Thoracic aorta (tissue), 2 donors: ENCODE results near the gene PTPRM. TPM values are rescaled to one million over a fixed set of nuclear protein-coding genes. Genes with fewer than 3 reads are reported as not detected.

Experiments
- ATAC-seq: fragments of 150-250 bp; one replicate; pipeline ENCODE4 v1.8.0; 2017; ENCODE audit warnings: low read depth; ENCODE audit not compliant: insufficient number of reproducible peaks, low FRiP score
- DNase-seq: peaks from one replicate; pipeline ENCODE4 v3.0.0-alpha.2; 2020; ENCODE audit warnings: low spot score
- H3K27ac ChIP-seq, 2 donors: fragments of 200-600 bp; sonication (generic); 1 replicate in 1 of 2; 2 replicates in 1 of 2; pipeline ENCODE4 v1.5.1; 2016; ENCODE audit warnings: mild to moderate bottlenecking in 2 of 2, moderate library complexity in 2 of 2
- H3K27me3 ChIP-seq: fragments of 200-600 bp; sonication (generic); replicated peaks from 2 replicates; pipeline ENCODE4 v1.6.0; 2016; ENCODE audit warnings: mild to moderate bottlenecking; ENCODE audit not compliant: insufficient read depth
- H3K36me3 ChIP-seq: fragments of 200-600 bp; sonication (generic); one replicate; pipeline ENCODE4 v1.5.1; 2016
- H3K4me1 ChIP-seq, 2 donors: fragments of 200-600 bp; sonication (generic); 1 replicate in 1 of 2; 2 replicates in 1 of 2; pipeline versions ENCODE4 v1.5.1 to v1.6.0; 2016; ENCODE audit warnings: low read depth in 2 of 2, mild to moderate bottlenecking in 1 of 2; ENCODE audit not compliant: control insufficient read depth in 1 of 2
- H3K4me3 ChIP-seq: fragments of 200-600 bp; sonication (generic); 2 replicates; pipeline ENCODE4 v1.5.1; 2016; ENCODE audit warnings: mild to moderate bottlenecking
- H3K9me3 ChIP-seq: fragments of 200-600 bp; sonication (generic); 2 replicates; pipeline ENCODE4 v1.5.1; 2016
- total RNA-seq, 2 donors: library from RNA; depleted of rRNA; stranded (reverse); fragments of >200 nt; gene quantifications; one replicate each; pipeline versions ENCODE4 v1.1.0 to v1.2.3, GENCODE V29; 2016
- TF ChIP-seq, protein P1 (sequence below): fragments of 200-600 bp; sonication (generic); IDR thresholded peaks from one replicate; pipeline ENCODE4 v1.5.1; 2019; ENCODE audit warnings: antibody characterized with exemption

Gene PTPRM
- total RNA-seq, 2 donors from 2014 or later = 90.3 to 102 TPM

DNA sequence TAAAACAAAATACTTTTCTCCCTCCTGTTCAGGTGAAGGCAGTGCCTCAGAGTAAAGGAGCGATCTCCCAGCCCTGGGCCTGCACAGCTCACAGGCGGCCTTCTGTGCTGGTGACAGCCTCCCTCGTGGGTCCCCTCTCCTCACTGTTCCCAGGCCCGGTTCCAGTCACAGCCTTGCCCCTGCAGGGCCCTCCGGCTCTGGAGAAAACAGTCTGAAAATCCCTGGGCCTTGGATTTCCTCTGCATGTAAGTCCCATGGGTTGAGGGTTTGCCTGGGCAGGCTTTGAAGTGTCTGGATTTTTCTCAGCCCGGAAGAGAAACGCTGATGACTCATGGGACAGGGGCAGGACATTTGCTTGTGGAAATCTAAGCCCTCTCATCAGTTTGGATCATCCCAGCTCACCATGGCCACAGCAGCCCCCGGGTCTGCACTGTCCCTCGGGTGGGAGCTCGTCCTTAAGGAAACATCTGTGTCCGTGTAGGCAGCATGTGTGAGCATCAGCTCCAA lies 856.0 kb downstream of the PTPRM start:
- ATAC-seq (no peak), DNase-seq (no peak)
- no peak overlapping the region for H3K27ac ChIP-seq
- H3K9me3 ChIP-seq = no peaks in the 10 kb centered on the region
- no peaks in the 10 kb centered on the region for H3K4me1 ChIP-seq
- no peaks in the 10 kb centered on the region for H3K27me3 ChIP-seq
- no peak overlapping the region for H3K4me3 ChIP-seq
- no peaks in the 10 kb centered on the region for H3K36me3 ChIP-seq
- TF ChIP-seq, protein P1, sequence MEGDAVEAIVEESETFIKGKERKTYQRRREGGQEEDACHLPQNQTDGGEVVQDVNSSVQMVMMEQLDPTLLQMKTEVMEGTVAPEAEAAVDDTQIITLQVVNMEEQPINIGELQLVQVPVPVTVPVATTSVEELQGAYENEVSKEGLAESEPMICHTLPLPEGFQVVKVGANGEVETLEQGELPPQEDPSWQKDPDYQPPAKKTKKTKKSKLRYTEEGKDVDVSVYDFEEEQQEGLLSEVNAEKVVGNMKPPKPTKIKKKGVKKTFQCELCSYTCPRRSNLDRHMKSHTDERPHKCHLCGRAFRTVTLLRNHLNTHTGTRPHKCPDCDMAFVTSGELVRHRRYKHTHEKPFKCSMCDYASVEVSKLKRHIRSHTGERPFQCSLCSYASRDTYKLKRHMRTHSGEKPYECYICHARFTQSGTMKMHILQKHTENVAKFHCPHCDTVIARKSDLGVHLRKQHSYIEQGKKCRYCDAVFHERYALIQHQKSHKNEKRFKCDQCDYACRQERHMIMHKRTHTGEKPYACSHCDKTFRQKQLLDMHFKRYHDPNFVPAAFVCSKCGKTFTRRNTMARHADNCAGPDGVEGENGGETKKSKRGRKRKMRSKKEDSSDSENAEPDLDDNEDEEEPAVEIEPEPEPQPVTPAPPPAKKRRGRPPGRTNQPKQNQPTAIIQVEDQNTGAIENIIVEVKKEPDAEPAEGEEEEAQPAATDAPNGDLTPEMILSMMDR = no peak

DNA sequence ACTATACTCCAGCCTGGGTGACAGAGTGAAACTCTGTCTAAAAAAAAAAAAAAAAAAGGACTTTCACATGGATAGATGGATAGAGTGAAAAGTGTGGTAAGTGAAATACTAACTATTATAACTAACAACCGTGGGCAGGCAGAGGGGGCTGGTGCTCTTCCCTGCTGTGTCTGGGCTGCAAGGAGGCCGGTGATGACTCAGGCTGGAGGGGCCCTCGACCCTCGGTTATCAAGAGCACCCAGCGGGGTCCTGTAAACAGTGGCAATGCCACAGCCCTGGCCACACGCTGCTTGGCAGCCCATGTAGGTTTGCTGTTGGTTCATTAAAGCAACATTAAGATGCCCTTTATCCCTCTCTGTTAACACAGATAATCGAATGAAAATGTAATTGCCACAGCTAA lies 857.4 kb downstream of the PTPRM start:
- H3K27me3 ChIP-seq = no peaks in the 10 kb centered on the region
- no peaks in the 10 kb centered on the region for H3K9me3 ChIP-seq
- TF ChIP-seq, protein P1 = no peak
- H3K4me3 ChIP-seq = no peak overlapping the region
- H3K27ac ChIP-seq = no peak overlapping the region
- no peaks in the 10 kb centered on the region for H3K4me1 ChIP-seq
- ATAC-seq = no peak
- H3K36me3 ChIP-seq = no peaks in the 10 kb centered on the region
- no peak for DNase-seq

DNA sequence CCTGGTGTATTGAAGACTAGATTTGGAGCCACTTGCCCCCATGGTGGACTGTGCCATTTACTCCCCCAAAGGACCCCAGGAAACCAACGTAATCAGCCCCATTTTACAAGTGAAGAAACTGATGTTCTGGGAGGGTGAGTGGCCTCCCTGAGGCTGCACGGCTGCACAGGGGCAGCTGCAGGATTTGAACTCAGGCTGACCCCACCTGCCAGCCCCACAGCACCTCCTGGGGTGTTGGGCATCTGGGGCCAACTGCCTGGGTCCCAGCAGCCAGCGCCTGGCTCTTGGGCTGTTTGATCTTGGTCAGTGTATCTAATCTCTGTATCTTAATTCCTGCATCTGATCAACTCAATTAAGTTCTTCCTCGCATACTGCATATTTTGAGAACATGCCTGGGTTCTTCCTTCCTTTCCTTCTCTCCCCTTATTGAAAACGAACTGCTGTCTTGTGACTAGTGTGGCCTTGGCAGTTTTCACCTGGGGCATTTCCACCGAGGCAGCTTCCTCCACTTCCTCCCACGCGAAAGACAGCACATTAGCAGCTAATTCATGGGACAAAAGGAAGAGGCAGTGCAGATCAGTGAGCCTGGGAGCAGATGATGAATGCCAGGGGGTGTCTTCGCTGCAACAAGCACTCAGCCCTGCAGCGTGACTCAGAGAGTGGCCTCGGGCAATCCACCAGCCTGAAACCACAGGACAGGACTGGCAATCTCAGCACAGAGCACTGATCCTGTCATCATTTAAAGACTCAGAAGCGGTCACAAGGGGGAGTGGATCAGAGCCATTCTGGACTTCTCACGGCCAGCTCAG lies 858.0 kb downstream of the PTPRM start:
- Histone ChIP-seq H3K4me1 (no peaks in the 10 kb centered on the region), H3K27ac (no peak overlapping the region), H3K36me3 (no peaks in the 10 kb centered on the region), H3K9me3 (no peaks in the 10 kb centered on the region), H3K27me3 (no peaks in the 10 kb centered on the region), H3K4me3 (no peak overlapping the region)
- DNase-seq (no peak), ATAC-seq (no peak)
- TF ChIP-seq, protein P1 = no peak

DNA sequence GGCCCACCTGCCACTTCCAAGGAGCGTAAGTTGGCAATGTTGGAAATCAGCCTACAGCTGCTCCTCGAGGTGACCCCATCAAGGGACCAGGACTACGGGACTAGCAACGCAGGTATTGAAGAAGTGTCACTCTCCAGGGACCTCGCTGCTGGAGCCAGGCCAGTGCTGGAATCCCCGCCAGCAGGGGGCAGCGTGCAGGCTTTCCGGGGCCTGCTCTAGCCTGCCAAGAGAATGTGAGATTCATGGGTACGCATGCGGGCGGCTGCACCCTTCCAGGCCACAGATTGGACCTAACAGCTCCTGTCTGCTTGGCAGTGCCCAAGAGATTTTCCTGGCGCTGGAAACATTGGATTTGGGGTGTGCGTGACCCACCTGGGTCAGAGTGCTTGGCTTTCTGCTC lies 859.3 kb downstream of the PTPRM start:
- Histone ChIP-seq H3K4me1 (no peaks in the 10 kb centered on the region), H3K27ac (no peak overlapping the region), H3K4me3 (no peak overlapping the region), H3K27me3 (no peaks in the 10 kb centered on the region), H3K9me3 (no peaks in the 10 kb centered on the region), H3K36me3 (no peaks in the 10 kb centered on the region)
- DNase-seq (no peak), ATAC-seq (no peak)
- TF ChIP-seq, protein P1 = no peak

DNA sequence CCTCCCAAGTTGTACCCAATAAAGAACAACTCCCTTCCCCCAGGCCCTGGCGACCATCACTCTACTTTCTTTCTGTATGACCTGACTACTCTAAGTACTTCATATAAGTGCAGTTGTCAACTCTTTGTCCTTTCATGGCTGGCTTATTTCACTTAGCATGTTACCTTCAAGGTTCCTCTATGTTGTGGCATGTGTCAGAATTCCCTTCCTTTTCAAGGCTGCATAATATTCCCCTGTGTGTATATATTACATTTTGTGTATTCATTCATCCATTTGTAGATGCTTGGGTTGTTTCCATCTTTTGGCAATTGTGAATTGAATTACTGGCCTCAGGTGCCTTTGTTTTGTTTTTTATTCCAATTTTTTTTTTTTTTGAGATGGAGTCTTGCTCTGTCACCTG lies 860.2 kb downstream of the PTPRM start:
- no peak overlapping the region for H3K4me3 ChIP-seq
- no peak overlapping the region for H3K27ac ChIP-seq
- no peak for ATAC-seq
- TF ChIP-seq, protein P1 = no peak
- H3K27me3 ChIP-seq = no peaks in the 10 kb centered on the region
- no peaks in the 10 kb centered on the region for H3K4me1 ChIP-seq
- H3K9me3 ChIP-seq = no peaks in the 10 kb centered on the region
- no peak for DNase-seq
- H3K36me3 ChIP-seq = no peaks in the 10 kb centered on the region
